Measurements from ENCODE around the gene RNF19B. TPM values are rescaled to one million over a fixed set of nuclear protein-coding genes. Genes with fewer than 3 reads are reported as not detected.

Gene RNF19B
- total and polyA plus RNA-seq, 2 of the 13 experiments (the other 11 are each of a cell fraction or from before 2014, with no cell fraction given) = 15.3 to 22.5 TPM

DNA sequence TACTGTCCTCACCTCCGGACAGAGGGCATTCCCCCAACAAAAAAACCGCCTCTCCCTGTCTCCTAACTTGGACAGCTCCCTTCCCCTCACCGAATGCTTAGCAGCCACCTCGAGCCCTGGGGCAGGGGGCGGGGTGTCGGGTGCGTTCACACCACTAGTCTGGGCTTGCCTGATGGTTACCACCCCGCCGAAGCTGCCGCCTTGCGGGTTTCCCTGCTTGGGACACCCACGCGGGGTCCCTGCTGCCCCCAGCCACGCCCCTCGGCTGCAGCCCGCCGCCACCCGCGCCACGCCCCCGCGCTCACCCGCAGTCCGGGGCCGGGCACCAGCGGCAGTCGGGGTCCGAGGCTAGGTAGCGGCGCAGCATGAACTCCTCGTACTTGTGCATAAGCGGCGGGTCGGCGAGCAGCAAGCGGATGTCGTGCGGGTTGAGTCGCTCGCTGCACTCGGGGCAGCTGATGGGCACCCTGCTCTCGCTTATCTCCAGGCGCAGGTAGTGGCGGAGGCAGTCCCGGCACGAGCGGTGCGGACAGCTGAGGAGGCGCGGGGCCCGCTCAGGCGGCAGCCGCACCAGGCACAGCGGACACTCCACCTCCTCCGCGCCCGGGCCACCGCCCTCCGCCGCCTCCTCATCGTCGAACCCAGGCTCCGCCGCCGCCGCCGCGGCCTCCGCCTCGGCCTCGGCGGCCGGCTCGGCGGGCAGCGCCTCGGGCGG lies 706 bp downstream of the RNF19B start (continued):
- TF ChIP-seq, protein P1, sequence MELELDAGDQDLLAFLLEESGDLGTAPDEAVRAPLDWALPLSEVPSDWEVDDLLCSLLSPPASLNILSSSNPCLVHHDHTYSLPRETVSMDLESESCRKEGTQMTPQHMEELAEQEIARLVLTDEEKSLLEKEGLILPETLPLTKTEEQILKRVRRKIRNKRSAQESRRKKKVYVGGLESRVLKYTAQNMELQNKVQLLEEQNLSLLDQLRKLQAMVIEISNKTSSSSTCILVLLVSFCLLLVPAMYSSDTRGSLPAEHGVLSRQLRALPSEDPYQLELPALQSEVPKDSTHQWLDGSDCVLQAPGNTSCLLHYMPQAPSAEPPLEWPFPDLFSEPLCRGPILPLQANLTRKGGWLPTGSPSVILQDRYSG (CRISPR knock-in tag; IDR thresholded peaks at IDR 0.05) = no peak
- TF ChIP-seq SPEN (CRISPR knock-in tag; IDR thresholded peaks at IDR 0.05; ENCODE audit: low read depth) (no peak), SP2 (CRISPR knock-in tag; IDR thresholded peaks at IDR 0.05) (peak; percentile 1; the same call in 1 of the 2 replicates), SALL2 (CRISPR knock-in tag; IDR thresholded peaks at IDR 0.05) (no peak; the same call in 1 of the 2 replicates), ZSCAN20 (CRISPR knock-in tag; IDR thresholded peaks at IDR 0.05; ENCODE audit: borderline replicate concordance) (no peak), ZNF33B (CRISPR knock-in tag; IDR thresholded peaks at IDR 0.05) (no peak), KMT2B (CRISPR knock-in tag; IDR thresholded peaks at IDR 0.05) (no peak), KLF16 (CRISPR knock-in tag; IDR thresholded peaks at IDR 0.05) (no peak), ZNF251 (CRISPR knock-in tag; IDR thresholded peaks at IDR 0.05) (no peak), ZNF530 (CRISPR knock-in tag; IDR thresholded peaks at IDR 0.05; ENCODE audit: low read depth) (no peak), GTF2F1 (IDR thresholded peaks at IDR 0.05; ENCODE audit: low read length) (no peak), ASH2L (IDR thresholded peaks at IDR 0.05; ENCODE audit: insufficient read length, low read depth, low read length) (peak; percentile 12), EED (CRISPR knock-in tag; IDR thresholded peaks at IDR 0.05) (no peak), POLR2AphosphoS2 (IDR thresholded peaks at IDR 0.05; ENCODE audit: low read depth, low read length) (no peak), ZNF256 (CRISPR knock-in tag; conservative IDR thresholded peaks at IDR 0.05) (no peak), FOXP1 (IDR thresholded peaks at IDR 0.05) (no peak), FOXP1 (CRISPR knock-in tag; IDR thresholded peaks at IDR 0.05) (no peak), ZNF557 (CRISPR knock-in tag; IDR thresholded peaks at IDR 0.05) (no peak), GATAD1 (CRISPR knock-in tag; IDR thresholded peaks at IDR 0.05) (no peak), ZNF383 (CRISPR knock-in tag; IDR thresholded peaks at IDR 0.05; ENCODE audit: borderline replicate concordance) (no peak), ZNF546 (CRISPR knock-in tag; conservative IDR thresholded peaks at IDR 0.05) (0 out of 2 replicates have a peak, but pooled peaks have one; percentile 21), ZFP1 (CRISPR knock-in tag; IDR thresholded peaks at IDR 0.05) (no peak), ATF7-NPFF (CRISPR knock-in tag; IDR thresholded peaks at IDR 0.05; ENCODE audit: low read depth) (0 out of 2 replicates have a peak, but pooled peaks have one; percentile 7), SSRP1 (CRISPR knock-in tag; IDR thresholded peaks at IDR 0.05) (no peak), PAWR (CRISPR knock-in tag; IDR thresholded peaks at IDR 0.05; ENCODE audit: borderline replicate concordance) (no peak), MED13 (CRISPR knock-in tag; IDR thresholded peaks at IDR 0.05) (no peak)
- TF ChIP-seq, protein P2, sequence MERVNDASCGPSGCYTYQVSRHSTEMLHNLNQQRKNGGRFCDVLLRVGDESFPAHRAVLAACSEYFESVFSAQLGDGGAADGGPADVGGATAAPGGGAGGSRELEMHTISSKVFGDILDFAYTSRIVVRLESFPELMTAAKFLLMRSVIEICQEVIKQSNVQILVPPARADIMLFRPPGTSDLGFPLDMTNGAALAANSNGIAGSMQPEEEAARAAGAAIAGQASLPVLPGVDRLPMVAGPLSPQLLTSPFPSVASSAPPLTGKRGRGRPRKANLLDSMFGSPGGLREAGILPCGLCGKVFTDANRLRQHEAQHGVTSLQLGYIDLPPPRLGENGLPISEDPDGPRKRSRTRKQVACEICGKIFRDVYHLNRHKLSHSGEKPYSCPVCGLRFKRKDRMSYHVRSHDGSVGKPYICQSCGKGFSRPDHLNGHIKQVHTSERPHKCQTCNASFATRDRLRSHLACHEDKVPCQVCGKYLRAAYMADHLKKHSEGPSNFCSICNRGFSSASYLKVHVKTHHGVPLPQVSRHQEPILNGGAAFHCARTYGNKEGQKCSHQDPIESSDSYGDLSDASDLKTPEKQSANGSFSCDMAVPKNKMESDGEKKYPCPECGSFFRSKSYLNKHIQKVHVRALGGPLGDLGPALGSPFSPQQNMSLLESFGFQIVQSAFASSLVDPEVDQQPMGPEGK (CRISPR knock-in tag; IDR thresholded peaks at IDR 0.05) = 0 out of 2 replicates have a peak, but pooled peaks have one; percentile 17
- TF ChIP-seq, protein P3, sequence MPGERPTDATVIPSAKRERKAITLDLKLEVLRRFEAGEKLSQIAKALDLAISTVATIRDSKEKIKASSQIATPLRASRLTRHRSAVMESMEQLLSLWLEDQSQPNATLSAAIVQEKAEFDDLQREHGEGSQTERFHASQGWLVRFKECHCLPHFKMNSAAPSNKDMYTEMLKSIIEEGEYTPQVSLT (CRISPR knock-in tag; IDR thresholded peaks at IDR 0.05; ENCODE audit: borderline replicate concordance, low read depth) = no peak
- TF ChIP-seq, protein P4, sequence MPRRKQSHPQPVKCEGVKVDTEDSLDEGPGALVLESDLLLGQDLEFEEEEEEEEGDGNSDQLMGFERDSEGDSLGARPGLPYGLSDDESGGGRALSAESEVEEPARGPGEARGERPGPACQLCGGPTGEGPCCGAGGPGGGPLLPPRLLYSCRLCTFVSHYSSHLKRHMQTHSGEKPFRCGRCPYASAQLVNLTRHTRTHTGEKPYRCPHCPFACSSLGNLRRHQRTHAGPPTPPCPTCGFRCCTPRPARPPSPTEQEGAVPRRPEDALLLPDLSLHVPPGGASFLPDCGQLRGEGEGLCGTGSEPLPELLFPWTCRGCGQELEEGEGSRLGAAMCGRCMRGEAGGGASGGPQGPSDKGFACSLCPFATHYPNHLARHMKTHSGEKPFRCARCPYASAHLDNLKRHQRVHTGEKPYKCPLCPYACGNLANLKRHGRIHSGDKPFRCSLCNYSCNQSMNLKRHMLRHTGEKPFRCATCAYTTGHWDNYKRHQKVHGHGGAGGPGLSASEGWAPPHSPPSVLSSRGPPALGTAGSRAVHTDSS (CRISPR knock-in tag; conservative IDR thresholded peaks at IDR 0.05) = no peak
